NCI-H146 treated with DMSO at 0.1 percent for 48 hours (cell line): ENCODE results near the gene SPATA31C2.
"Not testable (repeated sequence)": the region's sequence is repeated elsewhere in the genome, so short reads cannot be mapped to it uniquely, and the experiment has no call there.

Experiments used
- DNase-seq: peaks from one replicate; lab custom pipeline; 2025; ENCODE audit not compliant: unreplicated experiment; lab: John Stamatoyannopoulos, UW

Gene SPATA31C2

DNA sequence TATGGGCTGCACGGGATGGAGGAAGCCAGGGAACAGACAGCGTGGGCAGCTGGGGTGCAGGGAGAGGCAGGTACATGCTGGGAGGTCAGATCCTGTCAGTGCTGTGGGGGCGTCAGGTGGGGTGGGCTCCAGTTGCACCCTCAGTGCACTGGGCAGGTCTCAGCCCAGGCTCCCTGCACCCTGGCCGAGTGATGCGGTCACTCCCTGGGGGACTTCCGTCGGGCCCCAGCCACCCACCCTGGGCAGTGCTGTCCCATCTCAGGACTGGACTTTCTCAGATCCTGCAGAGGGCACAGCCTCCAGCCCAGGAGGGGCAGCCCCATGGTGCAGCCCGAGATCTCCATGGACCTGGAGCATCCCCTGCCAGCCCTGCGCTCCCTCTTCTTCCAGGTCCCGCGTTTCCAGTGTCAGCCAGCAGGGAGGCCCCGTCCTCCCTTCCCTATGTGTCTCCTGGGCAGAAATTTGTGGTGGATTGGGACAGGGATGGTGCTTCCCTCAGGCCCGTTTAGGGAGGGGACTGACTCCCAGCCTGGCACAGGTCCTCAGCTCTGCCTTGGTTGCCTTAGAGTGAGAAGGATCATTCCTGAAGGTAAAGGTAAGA, 10.5 kb downstream of the SPATA31C2 start:
- not testable (repeated sequence) for DNase-seq

DNA sequence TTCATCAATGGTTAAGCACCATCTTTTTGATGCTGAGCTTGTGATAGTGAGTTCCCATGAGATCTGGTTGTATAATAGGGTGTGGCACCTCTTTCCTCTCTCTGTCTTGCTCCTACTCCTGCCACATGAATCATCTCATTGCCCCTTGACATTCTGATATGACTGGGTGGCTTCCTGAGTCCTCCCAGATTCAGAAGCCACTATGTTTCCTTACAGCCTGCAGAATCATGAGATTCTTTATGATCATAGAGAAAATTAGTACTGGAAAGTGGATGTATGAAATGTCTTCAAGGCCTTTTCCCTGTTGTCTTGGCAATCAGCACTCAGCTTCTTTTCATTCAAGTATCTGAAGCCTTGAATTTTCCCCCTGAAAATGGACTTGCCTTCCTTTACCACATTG, 14.9 kb downstream of the SPATA31C2 start:
- not testable (repeated sequence) for DNase-seq

DNA sequence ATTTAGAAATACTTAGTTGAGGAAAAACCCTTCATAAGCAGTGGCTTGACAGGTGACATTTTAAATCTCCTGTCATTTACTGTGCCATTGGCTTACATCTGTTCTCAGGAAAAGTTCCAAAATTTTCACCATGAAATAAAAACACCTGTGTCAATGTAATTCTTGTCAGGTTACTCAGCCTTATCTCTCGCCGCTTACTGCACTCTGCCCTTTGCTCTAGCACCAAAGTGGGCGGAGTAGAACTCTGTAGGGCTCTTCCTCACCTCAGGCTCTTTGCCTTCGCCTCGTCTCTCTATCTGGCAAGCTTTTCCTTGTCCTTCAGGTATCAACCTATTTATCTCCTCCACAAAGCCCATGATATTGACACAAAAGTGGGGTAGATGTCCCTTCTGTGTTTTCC, 20.2 kb downstream of the SPATA31C2 start:
- not testable (repeated sequence) for DNase-seq

DNA sequence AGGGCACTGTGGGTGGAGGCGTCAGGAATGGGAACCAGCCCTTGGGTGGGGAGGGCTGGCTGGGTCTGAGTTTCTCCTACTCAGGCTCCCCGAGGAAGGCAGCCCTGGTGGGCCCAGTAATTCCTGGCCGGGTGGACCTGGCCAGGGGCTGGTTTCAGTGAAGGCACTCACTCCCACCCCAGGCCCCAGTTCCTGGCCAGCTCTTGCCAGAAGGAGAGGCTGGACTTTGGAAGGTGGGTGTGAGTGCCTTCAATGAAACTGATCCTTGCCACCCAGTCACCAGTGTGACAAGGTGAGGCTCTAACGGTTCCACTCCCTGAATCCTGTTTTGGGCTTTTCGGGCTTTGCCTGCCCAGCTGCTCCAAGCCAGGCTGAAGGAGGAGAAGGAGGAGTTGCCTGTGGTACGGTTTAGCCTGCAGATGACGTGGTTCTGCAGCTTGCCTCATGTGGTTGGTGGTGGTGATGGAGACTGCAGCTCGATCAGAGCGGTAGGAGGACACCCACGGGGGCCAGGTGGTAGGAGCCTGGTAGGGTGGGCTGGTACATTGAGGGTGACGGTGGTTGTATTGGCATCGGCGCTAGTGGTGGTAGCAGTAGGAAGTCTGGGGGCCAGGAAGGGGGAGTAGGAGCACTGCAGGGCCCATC, 23.2 kb downstream of the SPATA31C2 start:
- not testable (repeated sequence) for DNase-seq

DNA sequence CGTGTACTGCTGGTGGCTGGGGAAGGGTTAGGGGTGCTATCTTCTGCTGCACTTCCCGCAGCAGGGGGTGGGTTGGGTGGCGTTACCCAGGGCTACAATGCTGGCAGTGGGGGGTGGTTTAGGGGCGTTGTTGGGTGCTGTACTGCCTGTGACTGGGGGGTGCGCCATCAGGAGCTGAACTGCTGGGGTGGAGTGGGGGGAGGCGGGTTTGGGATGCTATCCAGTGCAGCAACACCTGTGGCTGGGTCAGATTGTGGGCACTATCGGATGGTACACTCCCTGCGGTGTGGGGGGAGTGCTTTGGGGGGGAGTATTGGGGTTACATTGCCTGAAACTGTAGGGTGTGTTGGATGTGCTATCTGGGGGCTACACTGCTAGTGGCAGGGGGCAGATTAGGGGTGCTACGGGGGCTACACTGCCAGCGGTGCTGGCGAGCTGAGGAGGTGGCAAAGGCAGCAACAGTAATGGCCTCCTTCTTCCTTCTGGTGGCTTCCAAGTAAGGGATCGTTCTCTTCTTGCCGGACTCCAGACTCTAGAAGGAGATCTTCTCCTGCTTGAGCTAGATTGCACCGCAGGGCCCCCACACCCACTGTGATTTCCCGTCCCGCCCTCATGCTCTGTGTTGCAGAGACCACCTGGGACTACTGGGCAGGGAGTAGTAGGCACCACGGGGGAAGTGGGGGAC, 23.9 kb downstream of the SPATA31C2 start:
- not testable (repeated sequence) for DNase-seq

DNA sequence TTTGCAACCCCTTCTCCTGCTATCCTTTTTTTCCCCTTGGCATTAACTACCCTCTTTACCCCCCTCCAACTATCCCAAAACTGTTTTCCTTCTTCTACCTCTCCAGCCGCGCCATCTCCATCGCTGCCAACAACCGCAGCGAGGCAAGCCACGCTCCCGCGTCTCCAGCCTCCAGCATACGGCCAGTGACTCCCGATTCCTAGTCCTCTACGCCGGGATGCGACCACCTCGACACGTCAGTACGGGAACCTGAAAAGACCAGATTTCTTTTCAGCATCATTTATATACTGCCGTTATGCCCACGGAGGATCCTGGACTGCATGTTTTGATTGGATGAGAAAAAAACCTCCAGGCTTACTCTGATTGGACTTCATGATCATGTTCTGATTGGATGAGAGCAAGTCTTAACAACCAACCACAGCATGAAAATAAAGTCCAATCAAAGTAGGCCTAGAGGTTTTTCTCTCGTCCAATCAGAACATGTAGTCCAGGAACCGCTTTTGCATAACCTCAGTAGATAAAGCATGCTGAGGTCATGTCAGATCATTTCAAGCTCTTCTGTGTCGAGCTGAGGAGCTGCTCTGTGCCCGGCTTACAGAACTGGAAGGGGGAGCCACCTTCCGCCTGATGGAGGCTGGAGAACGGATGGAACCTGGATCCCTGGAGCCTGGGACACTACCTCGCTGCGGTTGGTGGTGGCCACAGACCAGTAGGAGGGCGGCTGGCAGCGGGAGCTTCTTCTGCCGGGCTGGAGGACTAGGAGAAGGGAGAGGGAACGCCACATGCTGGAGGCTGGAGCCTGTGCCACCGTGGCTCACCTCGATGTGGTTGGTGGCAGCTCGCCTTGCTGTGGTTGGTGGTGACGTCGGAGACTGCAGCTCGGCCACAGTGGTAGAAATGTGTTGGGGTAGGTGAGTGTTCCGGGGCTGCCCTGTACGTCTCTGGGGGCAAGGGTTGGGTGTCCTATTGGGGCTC, 24.8 kb downstream of the SPATA31C2 start:
- DNase-seq: not testable (repeated sequence)

DNA sequence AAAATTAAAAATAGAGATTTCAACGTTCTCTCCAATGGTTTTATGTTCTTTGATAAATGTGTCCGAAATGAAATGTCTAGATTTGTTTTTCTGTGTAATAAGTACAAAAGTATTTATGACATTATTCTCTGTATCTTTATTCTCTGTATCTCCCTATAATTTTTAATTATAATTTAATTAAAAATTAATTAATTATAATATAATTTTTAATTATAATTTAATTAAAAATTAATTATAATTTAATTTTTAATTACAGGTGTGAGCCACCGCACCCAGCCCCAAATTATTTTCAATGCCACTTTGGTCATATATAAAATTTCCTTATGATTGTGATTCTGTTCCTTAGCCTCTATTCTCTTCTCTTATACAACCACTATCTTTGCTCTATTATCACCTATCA, 28.2 kb downstream of the SPATA31C2 start:
- DNase-seq: no peak

DNA sequence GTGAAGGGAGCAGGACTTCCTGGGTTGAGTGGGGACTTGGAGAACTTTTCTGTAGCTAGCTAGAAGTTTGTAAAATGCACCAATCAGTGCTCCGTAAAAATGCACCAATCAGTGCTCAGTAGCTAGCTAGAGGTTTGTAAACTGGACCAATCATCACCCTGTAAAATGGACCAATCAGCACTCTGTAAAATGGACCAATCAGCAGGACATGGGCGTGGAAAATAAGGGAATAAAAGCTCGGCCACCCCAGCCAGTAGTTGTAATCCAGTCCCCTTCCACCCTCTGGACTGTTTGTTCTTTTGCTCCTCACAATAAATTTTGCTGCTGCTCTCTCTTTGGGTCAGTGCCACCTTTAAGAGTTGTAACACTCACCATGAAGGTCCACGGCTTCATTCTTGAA, 29.5 kb downstream of the SPATA31C2 start:
- DNase-seq: no peak

DNA sequence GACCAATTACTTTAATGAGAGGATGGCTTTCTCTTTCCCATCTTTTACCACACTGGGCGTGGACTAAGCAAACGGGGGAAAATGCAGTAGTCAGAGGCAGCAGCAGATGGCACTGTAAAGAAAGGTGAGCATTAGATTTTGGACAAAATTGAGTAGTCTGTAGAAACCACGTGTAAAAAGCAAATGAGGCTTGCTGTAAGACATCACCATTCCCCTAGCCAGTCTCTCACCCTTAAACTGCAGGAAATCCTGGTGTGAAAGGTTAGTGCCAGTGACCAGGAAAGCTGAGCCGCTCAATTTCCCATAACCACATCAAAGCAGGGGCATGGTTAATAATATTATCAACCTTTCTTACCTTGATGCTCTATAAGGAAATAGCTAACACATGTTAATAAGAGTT, 31.8 kb downstream of the SPATA31C2 start:
- DNase-seq: no peak

DNA sequence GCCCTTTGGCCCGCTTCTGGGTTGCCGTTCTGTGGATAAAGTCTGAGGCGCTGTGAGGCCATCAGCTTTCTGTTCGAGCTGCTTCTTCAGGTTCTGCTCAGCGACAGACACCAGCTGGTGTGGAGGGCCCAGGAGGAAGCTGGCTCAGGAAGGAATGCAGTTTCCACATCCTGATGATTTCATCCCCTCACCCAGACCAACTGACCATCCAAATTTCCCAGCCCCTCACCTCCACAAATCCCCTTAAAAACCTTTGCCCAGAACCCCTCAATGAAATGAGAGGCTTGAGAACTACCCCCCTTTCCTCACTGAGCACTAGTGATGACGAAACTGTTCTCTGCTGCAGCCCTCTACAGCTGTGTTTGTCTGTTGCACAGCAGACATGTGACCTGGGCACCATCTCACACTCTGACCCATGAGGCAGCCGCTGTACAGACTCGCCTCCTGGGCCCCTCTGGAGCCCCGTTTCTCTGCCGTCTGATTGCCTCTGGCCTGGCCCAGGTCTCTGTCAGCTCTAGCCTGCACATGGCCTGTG, 45.4 kb downstream of the SPATA31C2 start:
- no peak for DNase-seq

DNA sequence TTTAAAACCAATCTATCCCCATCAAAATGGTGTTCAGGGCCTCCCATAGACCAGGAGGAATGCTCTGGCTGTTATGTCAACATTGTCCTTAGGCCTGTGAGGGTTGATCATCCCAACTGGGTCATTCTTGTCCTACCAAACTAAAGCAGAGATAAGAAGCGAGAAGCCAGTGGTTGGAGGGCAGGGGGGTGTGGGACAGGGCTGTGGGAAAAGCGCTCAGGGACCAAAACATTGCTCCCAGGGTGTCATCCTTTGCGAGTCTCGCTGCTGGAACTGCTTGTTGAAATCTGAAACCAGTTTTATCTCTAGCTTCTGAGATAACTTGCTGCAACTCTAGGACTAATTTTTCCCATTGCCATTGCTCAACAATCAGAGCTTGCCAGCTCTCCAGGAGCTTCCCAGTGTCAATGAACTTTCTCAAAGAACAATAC, 48.1 kb downstream of the SPATA31C2 start:
- DNase-seq: no peak

DNA sequence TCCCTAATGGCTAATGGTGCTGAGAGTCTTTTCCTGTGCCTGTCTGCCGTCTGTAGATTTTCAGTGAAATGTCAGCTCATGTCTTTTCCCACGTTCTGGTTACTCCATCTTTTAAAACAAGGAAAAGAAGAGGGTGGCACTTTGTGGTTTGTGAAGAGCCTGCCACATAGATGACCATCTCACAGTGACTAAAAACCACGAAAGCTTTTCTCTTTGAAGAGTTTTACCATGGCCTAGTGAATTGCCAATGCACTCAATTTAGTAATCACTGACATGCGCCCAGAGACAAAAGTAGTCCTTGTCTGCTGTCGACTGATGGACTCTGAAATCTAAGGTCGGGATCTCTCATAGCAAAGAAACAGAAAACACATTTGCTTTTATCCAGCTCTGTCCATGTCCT, 50.4 kb downstream of the SPATA31C2 start:
- no peak for DNase-seq

DNA sequence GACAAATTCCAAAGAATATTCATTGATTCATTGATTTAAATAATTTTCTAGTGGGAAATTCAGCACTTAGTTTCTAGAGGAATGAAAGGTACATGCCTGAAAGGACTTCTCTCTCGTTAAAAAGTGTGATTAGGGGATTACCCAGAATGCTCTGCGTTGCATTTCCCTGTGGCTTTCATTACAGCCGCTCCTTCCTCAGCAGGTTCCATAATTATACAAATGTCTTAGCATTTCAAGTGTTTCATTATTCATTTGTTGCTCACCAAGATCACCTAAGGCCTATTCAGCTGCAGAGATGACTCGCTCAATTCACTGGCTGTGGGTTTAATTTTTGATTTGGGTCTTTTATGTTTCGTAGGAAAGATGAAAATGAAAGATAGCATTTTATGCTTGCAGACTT, 52.8 kb downstream of the SPATA31C2 start:
- no peak for DNase-seq

DNA sequence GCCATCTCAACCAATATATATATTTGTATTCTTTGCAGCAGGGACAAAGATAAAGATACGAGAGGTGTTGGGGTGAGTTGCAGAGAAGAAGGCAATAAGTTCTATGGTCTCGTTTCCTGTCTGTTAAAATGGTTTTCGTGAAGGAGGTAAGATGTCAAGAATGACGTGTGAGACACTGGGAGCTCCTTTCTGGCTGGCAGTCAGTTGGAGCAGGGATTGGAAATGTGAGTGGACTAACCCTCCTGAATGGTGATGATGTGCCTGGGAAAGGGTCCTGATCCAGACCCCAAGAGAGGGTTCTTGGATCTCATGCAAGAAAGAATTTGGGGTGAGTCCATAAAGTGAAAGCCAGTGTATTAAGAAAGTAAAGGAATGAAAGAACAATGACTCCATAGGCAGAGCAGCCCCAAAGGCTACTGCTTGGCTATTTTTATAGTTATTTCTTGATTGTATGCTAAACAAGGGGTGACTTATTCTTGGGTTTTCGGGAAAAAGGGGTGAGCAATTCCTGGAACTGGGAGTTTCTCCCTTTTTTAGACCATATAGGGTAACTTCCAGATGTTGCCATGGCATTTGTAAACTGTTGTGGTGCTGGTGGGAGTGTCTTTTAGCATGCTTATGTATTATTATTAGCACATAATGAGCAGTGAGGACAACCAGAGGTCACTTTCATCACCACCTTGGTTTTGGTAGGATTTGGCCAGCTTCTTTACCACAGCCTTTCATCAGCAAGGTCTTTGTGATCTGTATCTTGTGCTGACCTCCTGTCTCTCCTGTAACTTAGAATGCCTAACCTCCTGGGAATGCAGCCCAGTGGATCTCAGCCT, 53.7 kb downstream of the SPATA31C2 start:
- no peak for DNase-seq
